SU-DHL-6 (cell line): ENCODE measurements around the gene FIBP.

Source experiments
- CTCF ChIP-seq: fragments of 200-600 bp; sonication (generic); IDR thresholded peaks from one replicate; pipeline ENCODE4 v1.5.1; 2017; ENCODE audit warnings: antibody characterized with exemption, mild to moderate bottlenecking, low read length, moderate library complexity; ENCODE audit not compliant: insufficient read depth, poor library complexity, severe bottlenecking
- EZH2phosphoT487 ChIP-seq: fragments of 200-600 bp; sonication (generic), shearing (Covaris generic); conservative IDR thresholded peaks from 2 replicates; pipeline ENCODE4 v1.6.1; 2018; ENCODE audit warnings: mild to moderate bottlenecking, antibody characterized with exemption, low read length, moderate library complexity, mixed read lengths

GRCh38 chr11:65919573-65920371 lies 31.5 kb upstream of the FIBP start:
- TF ChIP-seq EZH2phosphoT487 (no peak), CTCF (no peak)
